ENCODE results near the gene TMEM222.
A peak's percentile ranks its signal among the peaks of the same experiment; 100 is the strongest.

TMEM222 gene

GRCh38 chr1:27297903-27298302, 24.1 kb upstream of the TMEM222 start:
- TF ChIP-seq TAF1 (IDR thresholded peaks at IDR 0.05; ENCODE audit: borderline replicate concordance, insufficient read depth, low read length) (no peak), POLR2AphosphoS5 (IDR thresholded peaks at IDR 0.05; ENCODE audit: low read depth, low read length) (no peak)
- TF ChIP-seq, protein P1, sequence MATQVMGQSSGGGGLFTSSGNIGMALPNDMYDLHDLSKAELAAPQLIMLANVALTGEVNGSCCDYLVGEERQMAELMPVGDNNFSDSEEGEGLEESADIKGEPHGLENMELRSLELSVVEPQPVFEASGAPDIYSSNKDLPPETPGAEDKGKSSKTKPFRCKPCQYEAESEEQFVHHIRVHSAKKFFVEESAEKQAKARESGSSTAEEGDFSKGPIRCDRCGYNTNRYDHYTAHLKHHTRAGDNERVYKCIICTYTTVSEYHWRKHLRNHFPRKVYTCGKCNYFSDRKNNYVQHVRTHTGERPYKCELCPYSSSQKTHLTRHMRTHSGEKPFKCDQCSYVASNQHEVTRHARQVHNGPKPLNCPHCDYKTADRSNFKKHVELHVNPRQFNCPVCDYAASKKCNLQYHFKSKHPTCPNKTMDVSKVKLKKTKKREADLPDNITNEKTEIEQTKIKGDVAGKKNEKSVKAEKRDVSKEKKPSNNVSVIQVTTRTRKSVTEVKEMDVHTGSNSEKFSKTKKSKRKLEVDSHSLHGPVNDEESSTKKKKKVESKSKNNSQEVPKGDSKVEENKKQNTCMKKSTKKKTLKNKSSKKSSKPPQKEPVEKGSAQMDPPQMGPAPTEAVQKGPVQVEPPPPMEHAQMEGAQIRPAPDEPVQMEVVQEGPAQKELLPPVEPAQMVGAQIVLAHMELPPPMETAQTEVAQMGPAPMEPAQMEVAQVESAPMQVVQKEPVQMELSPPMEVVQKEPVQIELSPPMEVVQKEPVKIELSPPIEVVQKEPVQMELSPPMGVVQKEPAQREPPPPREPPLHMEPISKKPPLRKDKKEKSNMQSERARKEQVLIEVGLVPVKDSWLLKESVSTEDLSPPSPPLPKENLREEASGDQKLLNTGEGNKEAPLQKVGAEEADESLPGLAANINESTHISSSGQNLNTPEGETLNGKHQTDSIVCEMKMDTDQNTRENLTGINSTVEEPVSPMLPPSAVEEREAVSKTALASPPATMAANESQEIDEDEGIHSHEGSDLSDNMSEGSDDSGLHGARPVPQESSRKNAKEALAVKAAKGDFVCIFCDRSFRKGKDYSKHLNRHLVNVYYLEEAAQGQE (IDR thresholded peaks at IDR 0.05; ENCODE audit: insufficient read depth in 1 of 2, low read depth in 2 of 2, low read length in 2 of 2), result no peak

DNA sequence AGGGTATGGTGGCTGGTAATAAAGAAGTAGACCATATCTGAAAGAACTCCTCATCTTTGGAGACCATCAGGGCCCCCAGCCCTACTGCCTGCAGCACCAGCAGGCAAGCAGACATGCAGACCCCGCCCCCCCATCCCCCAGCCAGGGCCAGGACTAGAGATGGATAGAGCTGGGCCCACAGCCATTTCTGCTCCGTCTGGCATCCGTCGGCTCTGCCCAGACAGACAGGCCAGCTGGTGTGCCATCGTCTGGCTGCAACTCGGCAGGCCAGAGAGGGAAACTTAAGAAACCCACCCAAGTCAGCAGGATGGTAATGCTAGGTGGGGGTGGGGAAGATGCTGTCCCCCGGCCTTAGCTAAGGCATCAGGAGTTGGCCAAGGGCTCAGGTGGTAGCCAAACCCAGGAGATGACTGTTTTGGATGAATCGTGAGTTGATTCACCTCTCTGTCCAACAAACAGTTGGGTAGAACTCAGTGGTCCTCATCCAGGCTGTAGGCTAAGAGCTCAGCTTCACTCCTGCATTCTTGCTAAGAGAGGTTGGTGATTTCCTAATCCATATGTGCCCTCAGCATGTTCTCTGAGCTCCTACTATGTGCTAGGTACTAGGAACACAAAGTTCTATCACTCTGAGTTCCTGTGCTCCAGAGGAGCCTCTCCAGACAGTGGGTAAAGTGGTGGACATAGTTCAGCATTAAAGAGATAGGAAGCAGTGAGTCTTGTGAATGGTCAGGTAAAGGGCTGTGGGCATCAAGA, 23.2 kb upstream of the TMEM222 start:
- TF ChIP-seq FOXP2 (optimal IDR thresholded peaks at IDR 0.05; ENCODE audit: borderline replicate concordance, extremely low read depth, extremely low read length, insufficient read depth) (no peak), TAF1 (IDR thresholded peaks at IDR 0.05; ENCODE audit: borderline replicate concordance, insufficient read depth, low read length) (no peak), SIN3A (IDR thresholded peaks at IDR 0.05; ENCODE audit: borderline replicate concordance, insufficient read depth, low read length) (no peak), POLR2AphosphoS5 (IDR thresholded peaks at IDR 0.05; ENCODE audit: low read depth, low read length) (no peak)
- TF ChIP-seq, protein P1 (IDR thresholded peaks at IDR 0.05; ENCODE audit: insufficient read depth in 1 of 2, low read depth in 2 of 2, low read length in 2 of 2), result no peak

DNA sequence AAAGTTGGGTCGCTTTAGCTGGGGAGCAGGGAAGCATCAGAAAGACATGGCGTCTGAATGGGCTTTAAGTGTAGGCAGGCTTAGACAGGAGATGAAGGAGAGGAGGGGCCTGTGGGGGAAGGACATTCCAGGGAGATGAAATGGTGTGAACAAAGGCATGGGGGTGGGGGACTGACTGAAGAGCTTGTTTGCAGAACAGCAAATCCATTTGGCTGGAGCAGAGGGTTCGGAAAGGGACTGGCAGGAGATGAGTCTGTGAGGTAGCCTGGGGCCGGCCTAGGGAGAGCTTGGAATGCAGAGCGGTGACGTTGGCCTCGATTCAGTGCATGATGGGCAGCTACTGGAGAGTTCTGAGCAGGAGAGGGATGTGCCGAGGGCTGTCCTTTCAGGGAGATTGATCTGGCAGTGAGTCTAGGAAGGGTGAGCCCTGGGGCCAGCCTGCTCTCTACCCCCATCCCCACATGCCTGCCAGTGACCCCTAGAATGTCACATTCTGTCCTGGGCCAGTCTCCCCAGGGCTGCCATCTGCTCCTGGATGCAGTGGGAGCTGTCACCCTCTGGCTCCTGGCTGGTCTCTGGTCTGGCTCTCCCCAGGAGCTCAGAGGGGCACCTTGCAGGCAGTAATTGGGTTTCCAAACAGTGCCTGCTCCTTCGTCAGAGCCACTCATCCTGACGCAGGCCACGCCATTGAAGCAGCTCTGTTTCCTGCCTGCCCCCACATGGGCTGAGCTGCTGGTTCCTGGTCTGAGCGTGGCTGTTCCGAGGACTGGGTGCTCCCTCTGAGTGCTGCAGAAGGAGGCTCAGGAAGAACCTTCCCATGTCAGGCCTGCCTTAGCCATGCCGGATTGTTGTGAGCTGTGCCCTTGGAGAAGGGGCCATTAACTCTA, 22.3 kb upstream of the TMEM222 start:
- TF ChIP-seq FOXP2 (optimal IDR thresholded peaks at IDR 0.05; ENCODE audit: borderline replicate concordance, extremely low read depth, extremely low read length, insufficient read depth), result peak; percentile 24
- no peak for TF ChIP-seq SIN3A (IDR thresholded peaks at IDR 0.05; ENCODE audit: borderline replicate concordance, insufficient read depth, low read length)

DNA sequence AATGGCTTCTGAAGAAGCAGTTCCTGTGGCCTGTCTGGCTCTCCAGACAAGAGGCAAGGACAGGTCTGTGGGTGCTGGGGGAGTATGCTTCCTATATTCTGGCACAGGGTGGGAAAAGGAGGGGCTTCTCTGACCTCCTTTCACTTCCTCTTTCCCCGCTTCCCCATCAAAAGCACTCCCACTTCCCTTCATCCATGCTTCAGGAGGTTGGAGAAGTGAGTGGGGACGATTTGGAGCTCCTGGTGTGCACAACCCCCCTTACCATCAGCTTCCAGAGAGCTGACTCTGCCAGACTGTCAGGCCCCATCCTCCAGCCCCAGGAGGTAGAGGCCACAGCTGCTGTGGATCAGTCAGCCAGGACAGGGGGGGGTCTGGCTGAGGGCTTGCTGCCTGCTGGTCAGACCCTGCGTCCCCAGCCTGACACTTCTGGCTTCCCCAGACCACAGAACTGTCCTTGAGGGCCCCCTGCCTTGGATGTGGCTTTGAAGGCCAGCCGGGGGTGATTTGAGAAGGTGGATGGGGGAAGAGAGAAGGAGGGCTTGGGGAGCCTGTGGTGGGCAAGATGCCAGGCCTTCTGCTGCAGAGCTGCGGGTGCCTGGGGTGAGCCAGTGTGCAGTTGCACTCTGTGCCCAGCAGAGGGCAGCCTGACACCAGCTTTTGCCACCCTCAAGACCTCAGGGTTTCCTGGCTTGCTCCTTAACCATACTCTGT, 21.5 kb upstream of the TMEM222 start:
- no peak for TF ChIP-seq FOXP2 (optimal IDR thresholded peaks at IDR 0.05; ENCODE audit: borderline replicate concordance, extremely low read depth, extremely low read length, insufficient read depth)
- peak; percentile 46; the same call in 1 of the 2 replicates for TF ChIP-seq POLR2AphosphoS5 (IDR thresholded peaks at IDR 0.05; ENCODE audit: low read depth, low read length)

GRCh38 chr1:27301052-27301422, 20.9 kb upstream of the TMEM222 start:
- no peak for TF ChIP-seq SIN3A (IDR thresholded peaks at IDR 0.05; ENCODE audit: borderline replicate concordance, insufficient read depth, low read length)
- TF ChIP-seq TAF1 (IDR thresholded peaks at IDR 0.05; ENCODE audit: borderline replicate concordance, insufficient read depth, low read length), result no peak
- no peak for TF ChIP-seq POLR2AphosphoS5 (IDR thresholded peaks at IDR 0.05; ENCODE audit: low read depth, low read length)
- no peak for TF ChIP-seq FOXP2 (optimal IDR thresholded peaks at IDR 0.05; ENCODE audit: borderline replicate concordance, extremely low read depth, extremely low read length, insufficient read depth)

- no peak for TF ChIP-seq FOXP2 (optimal IDR thresholded peaks at IDR 0.05; ENCODE audit: borderline replicate concordance, extremely low read depth, extremely low read length, insufficient read depth)
- TF ChIP-seq SIN3A (IDR thresholded peaks at IDR 0.05; ENCODE audit: borderline replicate concordance, insufficient read depth, low read length), result no peak
- TF ChIP-seq POLR2AphosphoS5 (IDR thresholded peaks at IDR 0.05; ENCODE audit: low read depth, low read length), result no peak
Measured at GRCh38 chr1:27301582-27302199, 20.3 kb upstream of the TMEM222 start.

DNA sequence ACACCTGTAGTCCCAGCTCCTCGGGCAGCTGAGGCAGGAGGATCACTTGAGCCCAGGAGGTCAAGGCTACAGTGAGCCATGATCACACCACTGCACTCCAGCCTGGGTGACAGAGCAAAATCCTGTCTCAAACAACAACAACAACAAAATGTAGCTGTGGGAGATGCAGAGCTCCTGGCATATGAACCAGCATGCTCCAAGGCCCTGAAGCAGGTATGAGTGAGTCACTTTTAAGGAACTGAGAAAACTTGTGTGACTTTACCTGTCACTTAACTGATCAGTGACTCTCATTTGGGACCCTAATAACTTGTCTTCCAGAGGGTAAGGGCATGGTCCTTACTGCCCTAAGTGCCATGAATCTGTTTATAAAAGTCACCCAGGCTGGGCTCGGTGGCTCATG, 19.4 kb upstream of the TMEM222 start:
- no peak for TF ChIP-seq FOXP2 (optimal IDR thresholded peaks at IDR 0.05; ENCODE audit: borderline replicate concordance, extremely low read depth, extremely low read length, insufficient read depth)

Data from PFSK-1 (cell line).